CD8-positive, alpha-beta memory T cell (primary cell): Measurements from ENCODE around the gene CFAP43. TPM values are rescaled to one million over a fixed set of nuclear protein-coding genes. Genes with fewer than 3 reads are reported as not detected.
"Not testable (repeated sequence)": the region's sequence is repeated elsewhere in the genome, so short reads cannot be mapped to it uniquely, and the experiment has no call there.

Experiments used
- CTCF ChIA-PET: fragments of 350-600 bp; sonication (Branson Sonifier 250); formaldehyde crosslinking; loops from one replicate; lab custom pipeline; 2021; ENCODE audit warnings: antibody characterized with exemption; lab: Charles Lee
- POLR2A ChIA-PET: fragments of 350-600 bp; sonication (Branson Sonifier 250); formaldehyde crosslinking; loops from one replicate; lab custom pipeline; 2021; ENCODE audit warnings: antibody characterized with exemption; lab: Charles Lee
- DNase-seq, 5 donors: peaks; one replicate each; pipeline versions ENCODE4 v3.0.0 to v3.0.0-alpha.2; 2020 to 2022; ENCODE audit warnings: mixed read lengths in 1 of 5
- H3K27ac ChIP-seq: one replicate; pipeline ENCODE4 v1.7.0; 2013; ENCODE audit warnings: low read depth, mild to moderate bottlenecking, low read length, moderate library complexity
- H3K27me3 ChIP-seq: 2 replicates; pipeline ENCODE4 v1.7.0; 2013; ENCODE audit warnings: low read length, mild to moderate bottlenecking; ENCODE audit not compliant: insufficient read depth, poor library complexity, severe bottlenecking
- H3K36me3 ChIP-seq: 2 replicates; pipeline ENCODE4 v1.7.0; 2013; ENCODE audit warnings: mild to moderate bottlenecking, low read length, moderate library complexity; ENCODE audit not compliant: insufficient read depth
- H3K4me1 ChIP-seq: 2 replicates; pipeline ENCODE4 v1.7.0; 2013; ENCODE audit warnings: mild to moderate bottlenecking, low read length, moderate library complexity; ENCODE audit not compliant: insufficient read depth
- H3K4me3 ChIP-seq: 2 replicates; pipeline ENCODE4 v1.7.0; 2013; ENCODE audit warnings: mild to moderate bottlenecking, low read length
- H3K9me3 ChIP-seq: 2 replicates; pipeline ENCODE4 v1.7.0; 2013; ENCODE audit warnings: mild to moderate bottlenecking, low read length
- H3K27ac Mint-ChIP-seq, 8 donors: one replicate each; pipeline ENCODE4 v1.8.0; 2020 to 2021; ENCODE audit warnings: mixed read lengths in 8 of 8, mild to moderate bottlenecking in 6 of 8, inconsistent platforms in 3 of 8, moderate library complexity in 3 of 8
- H3K27me3 Mint-ChIP-seq, 2 donors: one replicate each; pipeline ENCODE4 v1.8.0; 2020 to 2021; ENCODE audit warnings: mixed read lengths in 2 of 2, mild to moderate bottlenecking in 1 of 2, moderate library complexity in 1 of 2
- H3K36me3 Mint-ChIP-seq, 3 donors: one replicate each; pipeline ENCODE4 v1.8.0; 2020 to 2021; ENCODE audit warnings: mixed read lengths in 3 of 3, inconsistent platforms in 1 of 3, mild to moderate bottlenecking in 1 of 3
- H3K4me1 Mint-ChIP-seq, 3 donors: one replicate each; pipeline ENCODE4 v1.8.0; 2020 to 2021; ENCODE audit warnings: mixed read lengths in 3 of 3, inconsistent platforms in 1 of 3, mild to moderate bottlenecking in 1 of 3
- H3K4me3 Mint-ChIP-seq, 7 donors: one replicate each; pipeline ENCODE4 v1.8.0; 2020 to 2021; ENCODE audit warnings: mixed read lengths in 7 of 7, mild to moderate bottlenecking in 6 of 7, moderate library complexity in 4 of 7, inconsistent platforms in 2 of 7
- H3K9me3 Mint-ChIP-seq, 5 donors: one replicate each; pipeline ENCODE4 v1.8.0; 2020 to 2022; ENCODE audit warnings: mixed read lengths in 5 of 5, mild to moderate bottlenecking in 3 of 5, moderate library complexity in 2 of 5, inconsistent platforms in 1 of 5
- polyA plus RNA-seq: library from polyadenylated mRNA; unstranded; fragments of 300-500 nt; fragmentation: Illumina TruSeq; gene quantifications from one replicate; pipeline ENCODE4 v1.2.3, GENCODE V29; 2021
- total RNA-seq, 2 experiments: library from RNA; stranded (reverse); gene quantifications; one replicate each; pipeline ENCODE4 v1.2.3, GENCODE V29; 2021

The CFAP43 gene
- total and polyA plus RNA-seq, 3 experiments from 2014 or later, result 0.07 TPM; not detected in 2

DNA sequence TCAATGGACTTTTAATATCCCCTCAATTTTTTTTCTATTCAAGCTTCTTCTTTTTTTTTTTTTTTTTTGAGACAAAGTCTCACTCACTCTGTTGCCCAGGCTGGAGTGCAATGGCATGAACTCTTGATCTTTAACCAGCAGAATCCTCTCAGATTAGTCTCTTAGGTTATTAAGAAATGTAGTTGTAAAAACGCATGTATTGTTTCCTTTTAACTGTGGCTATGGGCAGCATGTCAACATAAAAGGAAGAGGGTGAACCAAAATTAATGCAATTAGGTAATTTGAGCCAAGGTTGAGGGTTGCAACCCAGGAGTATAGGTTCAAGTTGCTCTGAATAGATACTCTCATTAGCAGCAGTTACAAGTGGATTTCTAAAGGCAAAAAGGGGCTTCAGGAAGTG lies 18.2 kb upstream of the CFAP43 start:
- H3K4me3 ChIP-seq, result no peak overlapping the region
- no peaks in the 10 kb centered on the region for H3K36me3 ChIP-seq
- no peaks in the 10 kb centered on the region for H3K9me3 Mint-ChIP-seq
- H3K36me3 Mint-ChIP-seq, result peaks cover 0 to 8% (median 0%) of the 10 kb centered on the region in 3 donors
- peaks cover 9 to 33% of the 10 kb centered on the region in 2 donors for H3K27me3 Mint-ChIP-seq
- DNase-seq, result no peak
- ChIA-PET POLR2A (no interaction called here), CTCF (interaction anchor here (3.0 kb wide), 1 partner anchor 24 kb away, joined by 8 read pairs; no protein-coding TSS in a partner anchor)
- H3K4me3 Mint-ChIP-seq, result peak overlapping the region in 1 of 7 donors; percentile 35
- H3K9me3 ChIP-seq, result no peaks in the 10 kb centered on the region
- peaks cover 3 to 14% (median 10%) of the 10 kb centered on the region in 3 donors for H3K4me1 Mint-ChIP-seq
- H3K27ac Mint-ChIP-seq, result no peak overlapping the region
- H3K4me1 ChIP-seq, result peaks cover 5% of the 10 kb centered on the region
- no peak overlapping the region for H3K27ac ChIP-seq
- H3K27me3 ChIP-seq, result no peaks in the 10 kb centered on the region

DNA sequence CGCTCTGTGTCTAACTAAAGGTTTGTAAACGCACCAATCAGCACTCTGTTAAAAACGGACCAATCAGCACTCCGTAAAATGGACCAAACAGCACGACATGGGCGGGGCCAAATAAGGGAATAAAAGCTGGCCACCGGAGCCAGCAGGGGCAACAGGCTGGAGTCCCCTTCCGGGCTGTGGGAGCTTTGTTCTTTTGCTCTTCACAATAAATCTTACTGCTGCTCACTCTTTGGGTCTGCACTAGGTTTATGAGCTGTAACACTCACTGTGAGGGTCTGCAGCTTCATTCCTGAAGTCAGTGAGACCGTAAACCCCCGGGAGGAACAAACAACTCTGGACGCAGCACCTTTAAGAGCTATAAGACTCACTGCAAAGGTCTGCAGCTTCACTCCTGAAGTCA lies 16.8 kb upstream of the CFAP43 start:
- H3K27ac ChIP-seq, H3K36me3 ChIP-seq, POLR2A ChIA-PET, H3K9me3 ChIP-seq, H3K27ac Mint-ChIP-seq, H3K4me3 ChIP-seq, H3K36me3 Mint-ChIP-seq, H3K4me3 Mint-ChIP-seq, H3K4me1 Mint-ChIP-seq, DNase-seq, H3K27me3 ChIP-seq, H3K4me1 ChIP-seq, H3K9me3 Mint-ChIP-seq: not testable (repeated sequence)
- H3K27me3 Mint-ChIP-seq, result peaks cover 9 to 39% of the 10 kb centered on the region in 2 donors
- CTCF ChIA-PET, result interaction anchor here (1.3 to 3.0 kb wide), 2 partner anchors 26 to 42 kb away, joined by 5 to 8 read pairs; no protein-coding TSS in a partner anchor

DNA sequence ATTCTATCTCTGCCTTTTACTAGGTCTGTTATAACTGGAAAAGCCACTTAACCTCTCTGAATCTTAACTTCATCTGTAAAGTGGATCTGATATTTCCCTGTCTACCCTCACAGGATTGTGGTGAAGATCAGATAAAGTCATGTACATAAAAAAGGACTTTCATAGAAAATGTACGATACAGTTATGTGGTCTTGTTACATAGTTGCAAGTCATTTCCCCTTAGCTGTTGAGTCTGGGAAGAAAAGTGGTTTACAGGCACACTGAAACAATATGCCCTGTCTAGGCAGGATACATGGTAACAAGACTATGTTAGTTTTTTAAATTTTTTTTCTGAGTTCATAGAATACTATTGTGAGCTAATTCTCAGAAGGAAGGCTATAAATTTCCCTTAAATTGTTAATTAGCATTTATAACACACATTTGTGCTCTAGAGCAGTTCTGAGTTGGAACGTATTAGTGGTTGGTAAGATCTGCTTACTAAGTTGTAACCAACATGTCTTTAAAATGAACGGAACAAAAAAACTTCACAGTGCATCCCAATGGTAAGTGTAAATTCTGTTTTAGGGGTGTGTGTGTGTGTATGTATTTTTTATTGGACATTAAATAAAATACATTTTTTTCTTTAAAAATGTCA lies 15.5 kb upstream of the CFAP43 start:
- H3K9me3 ChIP-seq, result no peaks in the 10 kb centered on the region
- no peak overlapping the region for H3K27ac Mint-ChIP-seq
- H3K4me3 Mint-ChIP-seq, result no peak overlapping the region
- peaks cover 9 to 44% of the 10 kb centered on the region in 2 donors for H3K27me3 Mint-ChIP-seq
- no peak overlapping the region for H3K27ac ChIP-seq
- DNase-seq, result no peak
- no peaks in the 10 kb centered on the region for H3K36me3 ChIP-seq
- no peaks in the 10 kb centered on the region for H3K27me3 ChIP-seq
- no peak overlapping the region for H3K4me3 ChIP-seq
- H3K4me1 Mint-ChIP-seq, result no peaks in the 10 kb centered on the region
- H3K9me3 Mint-ChIP-seq, result no peaks in the 10 kb centered on the region
- no peaks in the 10 kb centered on the region for H3K4me1 ChIP-seq
- POLR2A ChIA-PET, result no interaction called here
- peaks cover 0 to 1% (median 0%) of the 10 kb centered on the region in 3 donors for H3K36me3 Mint-ChIP-seq
- CTCF ChIA-PET, result interaction anchor here (1.8 kb wide), 1 partner anchor 26 kb away, joined by 3 read pairs; no protein-coding TSS in a partner anchor

DNA sequence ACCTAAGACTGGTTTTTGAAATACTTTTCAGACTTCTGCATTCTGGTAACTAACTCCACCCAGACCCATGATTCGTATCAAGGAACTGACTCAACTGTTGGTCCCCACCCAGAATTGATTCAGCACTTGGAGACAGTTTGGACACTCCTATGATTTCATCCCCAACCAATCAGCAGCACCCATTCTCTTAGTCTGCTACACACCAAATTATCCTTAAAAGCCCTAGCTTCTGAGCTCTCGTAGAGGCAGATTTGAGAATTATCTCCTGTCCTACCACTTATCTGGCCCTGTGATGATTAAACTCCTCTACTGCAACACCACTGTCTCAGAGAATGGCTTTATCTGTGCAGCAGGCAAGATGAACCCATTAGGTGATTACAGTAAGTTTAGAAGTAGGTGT lies 14.8 kb upstream of the CFAP43 start:
- Mint-ChIP-seq H3K4me3 (no peak overlapping the region), H3K4me1 (no peaks in the 10 kb centered on the region), H3K9me3 (no peaks in the 10 kb centered on the region), H3K27me3 (peaks cover 9 to 47% of the 10 kb centered on the region in 2 donors), H3K27ac (no peak overlapping the region), H3K36me3 (peaks cover 0 to 1% (median 0%) of the 10 kb centered on the region in 3 donors)
- Histone ChIP-seq H3K4me3 (no peak overlapping the region), H3K27me3 (no peaks in the 10 kb centered on the region), H3K9me3 (no peaks in the 10 kb centered on the region), H3K36me3 (no peaks in the 10 kb centered on the region), H3K4me1 (no peaks in the 10 kb centered on the region), H3K27ac (no peak overlapping the region)
- ChIA-PET CTCF (interaction anchor here (1.8 kb wide), 1 partner anchor 27 kb away, joined by 3 read pairs; no protein-coding TSS in a partner anchor), POLR2A (no interaction called here)
- no peak for DNase-seq

GRCh38 chr10:104245066-104245632 lies 13.0 kb upstream of the CFAP43 start:
- ChIA-PET POLR2A (no interaction called here), CTCF (interaction anchor here (1.3 kb wide), 1 partner anchor 10 kb away, joined by 3 read pairs; the partner anchor contains the start of gene GSTO1)
- H3K9me3 ChIP-seq, result no peaks in the 10 kb centered on the region
- Mint-ChIP-seq H3K9me3 (no peaks in the 10 kb centered on the region), H3K27ac (no peak overlapping the region), H3K27me3 (peaks cover 12 to 54% of the 10 kb centered on the region in 2 donors), H3K36me3 (peaks cover 0 to 1% (median 0%) of the 10 kb centered on the region in 3 donors), H3K4me3 (no peak overlapping the region), H3K4me1 (no peaks in the 10 kb centered on the region)
- H3K36me3 ChIP-seq, result no peaks in the 10 kb centered on the region
- H3K27me3 ChIP-seq, result no peaks in the 10 kb centered on the region
- no peak for DNase-seq
- H3K4me1 ChIP-seq, result no peaks in the 10 kb centered on the region
- no peak overlapping the region for H3K4me3 ChIP-seq
- H3K27ac ChIP-seq, result no peak overlapping the region

DNA sequence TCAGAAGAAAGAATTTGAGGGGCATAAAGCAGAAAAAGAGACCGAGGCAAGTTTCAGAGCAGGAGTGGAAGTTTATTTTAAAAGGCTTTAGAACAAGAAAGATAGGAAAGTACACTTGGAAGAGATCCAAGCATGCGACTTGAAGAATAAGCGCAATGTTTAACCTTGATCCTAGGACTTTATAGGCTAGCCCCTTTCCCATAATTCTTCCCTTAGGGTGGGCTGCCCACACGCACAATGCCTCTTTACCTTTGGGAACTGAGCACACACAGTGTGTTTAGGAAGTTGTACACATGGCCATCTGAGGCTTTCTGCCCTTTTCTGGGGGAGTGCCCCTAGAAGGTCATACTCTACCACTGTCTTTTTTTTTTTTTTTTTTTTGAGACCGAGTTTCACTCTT lies 11.3 kb upstream of the CFAP43 start:
- H3K27ac ChIP-seq, result no peak overlapping the region
- H3K4me1 ChIP-seq, result no peaks in the 10 kb centered on the region
- H3K4me3 ChIP-seq, result no peak overlapping the region
- POLR2A ChIA-PET, result interaction anchor here (0.6 kb wide), 1 partner anchor 13 kb away, joined by 3 read pairs; no protein-coding TSS in a partner anchor
- H3K27me3 ChIP-seq, result no peaks in the 10 kb centered on the region
- Mint-ChIP-seq H3K4me3 (no peak overlapping the region), H3K9me3 (no peaks in the 10 kb centered on the region), H3K36me3 (peaks cover 0 to 1% (median 0%) of the 10 kb centered on the region in 3 donors), H3K27me3 (peaks cover 9 to 55% of the 10 kb centered on the region in 2 donors), H3K4me1 (no peaks in the 10 kb centered on the region), H3K27ac (no peak overlapping the region)
- no peak for DNase-seq
- no peaks in the 10 kb centered on the region for H3K9me3 ChIP-seq
- no peaks in the 10 kb centered on the region for H3K36me3 ChIP-seq
- CTCF ChIA-PET, result interaction anchor here (0.7 kb wide), 1 partner anchor 24 kb away, joined by 3 read pairs; no protein-coding TSS in a partner anchor

- CTCF ChIA-PET, H3K27ac ChIP-seq, H3K36me3 ChIP-seq, H3K4me3 ChIP-seq, H3K27me3 ChIP-seq, POLR2A ChIA-PET, H3K4me3 Mint-ChIP-seq, H3K4me1 Mint-ChIP-seq, H3K9me3 Mint-ChIP-seq, DNase-seq, H3K4me1 ChIP-seq, H3K36me3 Mint-ChIP-seq, H3K27ac Mint-ChIP-seq, H3K9me3 ChIP-seq: not testable (repeated sequence)
- peaks cover 9 to 53% of the 10 kb centered on the region in 2 donors for H3K27me3 Mint-ChIP-seq
Measured at GRCh38 chr10:104243009-104243408, 10.8 kb upstream of the CFAP43 start.

GRCh38 chr10:104242545-104242944 lies 10.4 kb upstream of the CFAP43 start:
- Mint-ChIP-seq H3K4me3 (no peak overlapping the region), H3K4me1 (no peaks in the 10 kb centered on the region), H3K27me3 (peaks cover 9 to 54% of the 10 kb centered on the region in 2 donors), H3K9me3 (no peaks in the 10 kb centered on the region), H3K27ac (no peak overlapping the region), H3K36me3 (peaks cover 0 to 3% (median 1%) of the 10 kb centered on the region in 3 donors)
- ChIA-PET POLR2A (no interaction called here), CTCF (no interaction called here)
- Histone ChIP-seq H3K9me3 (no peaks in the 10 kb centered on the region), H3K36me3 (no peaks in the 10 kb centered on the region), H3K4me3 (no peak overlapping the region), H3K27me3 (no peaks in the 10 kb centered on the region), H3K4me1 (no peaks in the 10 kb centered on the region), H3K27ac (no peak overlapping the region)
- DNase-seq, result no peak
